ENCODE measurements around the gene ATXN10.

ATXN10 gene

GRCh38 chr22:45859231-45860161 lies 187.9 kb downstream of the ATXN10 start:
- TF ChIP-seq, protein P1, sequence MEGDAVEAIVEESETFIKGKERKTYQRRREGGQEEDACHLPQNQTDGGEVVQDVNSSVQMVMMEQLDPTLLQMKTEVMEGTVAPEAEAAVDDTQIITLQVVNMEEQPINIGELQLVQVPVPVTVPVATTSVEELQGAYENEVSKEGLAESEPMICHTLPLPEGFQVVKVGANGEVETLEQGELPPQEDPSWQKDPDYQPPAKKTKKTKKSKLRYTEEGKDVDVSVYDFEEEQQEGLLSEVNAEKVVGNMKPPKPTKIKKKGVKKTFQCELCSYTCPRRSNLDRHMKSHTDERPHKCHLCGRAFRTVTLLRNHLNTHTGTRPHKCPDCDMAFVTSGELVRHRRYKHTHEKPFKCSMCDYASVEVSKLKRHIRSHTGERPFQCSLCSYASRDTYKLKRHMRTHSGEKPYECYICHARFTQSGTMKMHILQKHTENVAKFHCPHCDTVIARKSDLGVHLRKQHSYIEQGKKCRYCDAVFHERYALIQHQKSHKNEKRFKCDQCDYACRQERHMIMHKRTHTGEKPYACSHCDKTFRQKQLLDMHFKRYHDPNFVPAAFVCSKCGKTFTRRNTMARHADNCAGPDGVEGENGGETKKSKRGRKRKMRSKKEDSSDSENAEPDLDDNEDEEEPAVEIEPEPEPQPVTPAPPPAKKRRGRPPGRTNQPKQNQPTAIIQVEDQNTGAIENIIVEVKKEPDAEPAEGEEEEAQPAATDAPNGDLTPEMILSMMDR (IDR thresholded peaks at IDR 0.05; ENCODE audit: low read depth, low read length, poor library complexity, severe bottlenecking), result no peak
- TF ChIP-seq EZH2phosphoT487 (IDR thresholded peaks at IDR 0.05; ENCODE audit: borderline replicate concordance, low read length), result no peak

GRCh38 chr22:45860201-45860600 lies 188.6 kb downstream of the ATXN10 start:
- Histone ChIP-seq H3K79me2 (ENCODE audit: control insufficient read depth, low read length) (no peaks in the 10 kb centered on the region), H3K27ac (ENCODE audit: low read depth, low read length) (no peak overlapping the region), H3F3A (ENCODE audit: control insufficient read depth, insufficient read depth) (peaks cover 12% of the 10 kb centered on the region), H3K9me3 (ENCODE audit: control insufficient read depth, insufficient read depth, low read length) (no peaks in the 10 kb centered on the region; the same call in 1 of the 2 replicates), H3K36me3 (ENCODE audit: control insufficient read depth, low read length) (no peaks in the 10 kb centered on the region; the same call in 1 of the 2 replicates), H3K4me2 (ENCODE audit: low read length) (no peak overlapping the region), H3K9me2 (replicated peaks; ENCODE audit: control insufficient read depth, low read length) (no peaks in the 10 kb centered on the region), H3K4me3 (ENCODE audit: low read length) (no peak overlapping the region), H3K4me1 (ENCODE audit: control insufficient read depth, low read length) (peaks cover 3% of the 10 kb centered on the region; the same call in 1 of the 2 replicates), H3K27me3 (ENCODE audit: control insufficient read depth, low read length) (no peaks in the 10 kb centered on the region), H4K20me1 (ENCODE audit: control insufficient read depth, insufficient read depth, low read depth, low read length) (no peaks in the 10 kb centered on the region)
- no peak for TF ChIP-seq EZH2phosphoT487 (IDR thresholded peaks at IDR 0.05; ENCODE audit: borderline replicate concordance, low read length)
- TF ChIP-seq, protein P1 (IDR thresholded peaks at IDR 0.05; ENCODE audit: low read depth, low read length, poor library complexity, severe bottlenecking), result no peak

More at GRCh38 chr22:45859231-45860161, 187.9 kb downstream of the ATXN10 start:
- H3K4me3 ChIP-seq (ENCODE audit: low read length), result no peak overlapping the region
- H3K27ac ChIP-seq (ENCODE audit: low read depth, low read length), result no peak overlapping the region
- no peaks in the 10 kb centered on the region for H3K79me2 ChIP-seq (ENCODE audit: control insufficient read depth, low read length)
- H4K20me1 ChIP-seq (ENCODE audit: control insufficient read depth, insufficient read depth, low read depth, low read length), result no peaks in the 10 kb centered on the region
- H3K4me2 ChIP-seq (ENCODE audit: low read length), result no peak overlapping the region
- H3F3A ChIP-seq (ENCODE audit: control insufficient read depth, insufficient read depth), result peaks cover 12% of the 10 kb centered on the region
- H3K4me1 ChIP-seq (ENCODE audit: control insufficient read depth, low read length), result peaks cover 3% of the 10 kb centered on the region; the same call in 1 of the 2 replicates
- H3K9me2 ChIP-seq (replicated peaks; ENCODE audit: control insufficient read depth, low read length), result no peaks in the 10 kb centered on the region
- H3K9me3 ChIP-seq (ENCODE audit: control insufficient read depth, insufficient read depth, low read length), result no peaks in the 10 kb centered on the region; the same call in 1 of the 2 replicates
- no peaks in the 10 kb centered on the region; the same call in 1 of the 2 replicates for H3K36me3 ChIP-seq (ENCODE audit: control insufficient read depth, low read length)
- H3K27me3 ChIP-seq (ENCODE audit: control insufficient read depth, low read length), result no peaks in the 10 kb centered on the region

GRCh38 chr22:45861259-45861658 lies 189.6 kb downstream of the ATXN10 start:
- Histone ChIP-seq H3K4me2 (ENCODE audit: low read length) (no peak overlapping the region), H3K27me3 (ENCODE audit: control insufficient read depth, low read length) (no peaks in the 10 kb centered on the region), H3K79me2 (ENCODE audit: control insufficient read depth, low read length) (no peaks in the 10 kb centered on the region), H3K4me3 (ENCODE audit: low read length) (no peak overlapping the region), H4K20me1 (ENCODE audit: control insufficient read depth, insufficient read depth, low read depth, low read length) (no peaks in the 10 kb centered on the region), H3K9me2 (replicated peaks; ENCODE audit: control insufficient read depth, low read length) (no peaks in the 10 kb centered on the region), H3K36me3 (ENCODE audit: control insufficient read depth, low read length) (no peaks in the 10 kb centered on the region), H3F3A (ENCODE audit: control insufficient read depth, insufficient read depth) (peaks cover 12% of the 10 kb centered on the region), H3K9me3 (ENCODE audit: control insufficient read depth, insufficient read depth, low read length) (no peaks in the 10 kb centered on the region; the same call in 1 of the 2 replicates), H3K27ac (ENCODE audit: low read depth, low read length) (no peak overlapping the region), H3K4me1 (ENCODE audit: control insufficient read depth, low read length) (peaks cover 3% of the 10 kb centered on the region; the same call in 1 of the 2 replicates)
- TF ChIP-seq EZH2phosphoT487 (IDR thresholded peaks at IDR 0.05; ENCODE audit: borderline replicate concordance, low read length), result no peak
- TF ChIP-seq, protein P1 (IDR thresholded peaks at IDR 0.05; ENCODE audit: low read depth, low read length, poor library complexity, severe bottlenecking), result no peak

Measured in DOHH2 (cell line).